Measurements from ENCODE around the gene KDM4E.

The KDM4E gene

DNA sequence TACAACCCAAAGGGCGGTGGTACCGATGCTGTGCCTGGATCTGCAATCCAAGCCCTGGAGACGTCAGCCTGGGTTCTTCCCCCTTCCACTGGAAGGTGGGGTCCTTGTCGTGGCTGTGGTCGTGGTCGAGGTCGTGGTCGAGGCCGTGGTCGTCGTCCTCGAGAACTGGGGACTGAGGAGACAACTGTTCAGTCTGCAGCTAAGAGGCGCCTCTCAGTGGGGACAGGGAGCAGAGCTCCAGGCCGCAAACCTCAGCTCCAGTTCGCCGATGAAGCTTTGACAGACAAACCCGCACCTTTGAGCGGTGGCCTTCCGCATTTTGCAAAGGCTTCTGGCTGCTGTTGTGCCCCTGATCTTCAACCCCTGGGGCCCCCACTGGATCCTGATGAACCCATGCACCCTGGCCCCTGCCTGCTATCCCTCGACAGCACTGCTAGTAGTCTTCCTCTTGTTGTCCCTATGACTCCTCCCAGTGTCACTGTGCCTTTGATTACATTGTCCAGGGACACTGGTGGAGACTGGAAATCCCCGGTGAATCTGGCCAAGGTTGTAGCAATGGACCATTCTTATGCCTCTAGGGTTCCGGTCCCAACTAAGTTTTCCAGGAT, 25.6 kb downstream of the KDM4E start:
- no peak for DNase-seq (ENCODE audit: extremely low read depth in 1 of 2, low read depth in 1 of 2)

- DNase-seq (ENCODE audit: extremely low read depth in 1 of 2, low read depth in 1 of 2) = no peak
Observed at GRCh38 chr11:95054356-95054755, 29.3 kb downstream of the KDM4E start.

DNA sequence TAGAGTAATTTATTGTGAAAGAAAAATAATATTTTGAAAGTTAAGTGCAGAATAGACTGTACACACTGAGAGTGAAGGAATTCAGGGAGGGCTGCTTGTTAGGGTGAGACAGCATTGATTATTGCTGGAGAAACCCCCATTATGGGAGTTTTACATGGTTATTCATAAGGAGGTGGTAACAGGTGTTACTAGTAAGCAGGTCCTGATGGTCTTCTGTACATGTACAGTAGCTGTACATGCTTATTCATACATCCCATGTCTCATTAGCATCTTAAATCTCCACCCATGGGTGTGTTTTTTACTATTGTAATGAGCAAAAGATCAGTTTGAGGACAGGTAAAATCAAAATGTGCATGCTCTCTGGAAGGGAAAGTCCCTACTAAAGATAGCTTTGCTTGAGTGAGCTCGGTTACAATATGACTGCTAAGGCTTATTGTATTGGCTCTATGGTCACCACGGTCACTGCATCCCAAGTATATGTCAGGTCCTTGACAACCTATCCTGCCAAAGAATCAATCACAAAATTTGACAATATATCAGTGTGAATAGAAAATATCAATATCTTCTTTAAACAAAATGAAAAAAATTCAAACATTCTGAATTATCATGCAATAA, 30.3 kb downstream of the KDM4E start:
- DNase-seq (ENCODE audit: extremely low read depth in 1 of 2, low read depth in 1 of 2) = no peak

- DNase-seq (ENCODE audit: extremely low read depth in 1 of 2, low read depth in 1 of 2) = no peak
Observed at GRCh38 chr11:95057959-95058358, 32.9 kb downstream of the KDM4E start.

GRCh38 chr11:95058621-95059020, 33.6 kb downstream of the KDM4E start:
- DNase-seq (ENCODE audit: extremely low read depth in 1 of 2, low read depth in 1 of 2) = no peak

DNA sequence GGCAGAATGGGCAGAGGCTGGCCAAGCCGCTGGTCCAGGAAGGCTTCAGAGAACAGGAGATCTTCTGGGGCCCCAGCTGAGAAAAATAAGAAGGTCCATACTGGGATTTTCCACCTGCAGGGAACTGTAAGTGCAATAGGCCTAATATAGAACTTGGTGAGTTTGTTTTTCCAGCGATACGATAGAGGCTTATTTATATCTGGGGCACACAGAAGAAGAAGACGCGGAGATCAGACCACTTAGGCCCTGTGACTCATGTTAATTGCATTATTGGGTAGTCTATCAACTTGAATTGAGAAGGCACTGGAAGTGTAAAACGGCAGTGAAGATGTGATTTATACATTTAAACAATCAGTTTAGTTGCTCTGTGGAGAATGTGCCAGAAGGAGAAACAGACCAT, 34.0 kb downstream of the KDM4E start:
- no peak for DNase-seq (ENCODE audit: extremely low read depth in 1 of 2, low read depth in 1 of 2)

DNA sequence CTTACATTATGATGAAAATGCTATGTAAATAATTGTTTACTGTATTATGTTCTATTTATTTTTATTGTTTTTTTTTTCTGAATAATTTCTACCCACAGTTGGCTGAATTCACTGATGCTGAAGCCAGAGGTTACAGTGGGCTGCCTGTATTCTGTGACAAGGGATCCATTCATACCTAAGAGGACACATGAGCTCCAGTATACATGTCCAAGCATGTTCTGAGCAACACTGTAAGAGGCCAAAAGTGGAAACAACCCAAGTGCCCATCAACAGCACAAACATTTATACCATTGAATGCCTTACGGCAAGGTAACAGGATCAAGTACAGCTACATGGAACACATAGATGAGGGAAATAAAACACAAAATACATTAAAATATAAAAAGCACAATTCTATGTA, 40.3 kb downstream of the KDM4E start:
- DNase-seq (ENCODE audit: extremely low read depth in 1 of 2, low read depth in 1 of 2) = no peak

GRCh38 chr11:95066716-95067038, 41.6 kb downstream of the KDM4E start, which contains the start of gene SRSF8:
Gene SRSF8 (plus strand): TSS chr11:95066919. CDS start chr11:95067227, 308 bp downstream.
- no peak for DNase-seq (ENCODE audit: extremely low read depth in 1 of 2, low read depth in 1 of 2)

DNA sequence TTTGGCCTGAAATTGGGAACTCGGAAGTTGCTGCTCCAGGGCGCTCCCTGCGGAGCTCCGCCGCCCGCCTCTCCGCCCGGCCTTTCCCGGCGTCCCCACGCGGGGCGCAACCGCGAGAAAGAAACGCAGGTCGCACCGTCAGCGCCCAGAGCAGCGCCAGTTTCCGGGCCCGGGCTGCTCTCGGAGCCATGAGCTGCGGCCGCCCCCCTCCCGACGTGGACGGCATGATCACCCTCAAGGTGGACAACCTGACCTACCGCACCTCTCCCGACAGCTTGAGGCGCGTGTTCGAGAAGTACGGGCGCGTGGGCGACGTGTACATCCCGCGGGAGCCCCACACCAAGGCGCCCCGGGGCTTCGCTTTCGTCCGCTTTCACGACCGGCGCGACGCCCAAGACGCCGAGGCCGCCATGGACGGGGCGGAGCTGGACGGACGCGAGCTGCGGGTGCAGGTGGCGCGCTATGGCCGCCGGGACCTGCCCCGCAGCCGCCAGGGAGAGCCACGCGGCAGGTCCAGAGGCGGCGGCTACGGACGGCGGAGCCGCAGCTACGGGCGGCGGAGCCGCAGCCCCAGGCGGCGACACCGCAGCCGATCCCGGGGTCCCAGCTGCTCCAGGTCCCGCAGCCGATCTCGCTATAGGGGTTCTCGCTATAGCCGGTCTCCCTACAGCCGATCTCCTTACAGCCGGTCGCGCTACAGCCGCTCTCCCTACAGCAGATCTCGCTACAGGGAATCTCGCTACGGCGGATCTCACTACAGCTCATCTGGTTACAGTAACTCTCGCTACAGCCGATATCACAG, 42.2 kb downstream of the KDM4E start:
- peak; percentile 50 to 61 for DNase-seq (ENCODE audit: extremely low read depth in 1 of 2, low read depth in 1 of 2)

- no peak for DNase-seq (ENCODE audit: extremely low read depth in 1 of 2, low read depth in 1 of 2)
Observed at GRCh38 chr11:95067841-95068219, 42.8 kb downstream of the KDM4E start.

DNA sequence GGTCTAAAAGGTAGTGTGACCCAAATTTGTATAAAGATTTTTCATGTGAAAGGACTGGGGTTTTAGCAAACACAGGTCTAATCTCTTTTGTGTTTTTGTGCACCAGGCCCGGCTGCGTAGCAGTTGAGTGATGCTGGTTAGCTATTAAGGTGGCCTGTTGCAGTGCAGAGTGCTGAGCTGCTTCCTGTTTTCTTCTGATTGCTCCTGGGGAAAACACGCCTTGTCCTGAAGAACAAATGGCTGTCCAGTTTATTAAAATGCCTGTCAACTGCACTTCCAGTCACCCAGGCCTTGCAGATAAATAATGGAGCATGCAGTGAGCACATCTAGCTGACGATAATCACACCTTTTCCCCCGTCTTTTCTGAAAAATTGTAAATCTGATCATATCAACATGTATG, 43.5 kb downstream of the KDM4E start:
- peak in 1 of 2 donors; percentile 58 for DNase-seq (ENCODE audit: extremely low read depth in 1 of 2, low read depth in 1 of 2)

GRCh38 chr11:95070471-95070870, 45.4 kb downstream of the KDM4E start:
- no peak for DNase-seq (ENCODE audit: extremely low read depth in 1 of 2, low read depth in 1 of 2)

- DNase-seq (ENCODE audit: extremely low read depth in 1 of 2, low read depth in 1 of 2) = no peak
Observed at GRCh38 chr11:95072948-95073347, 47.9 kb downstream of the KDM4E start.

- no peak for DNase-seq (ENCODE audit: extremely low read depth in 1 of 2, low read depth in 1 of 2)
Observed at GRCh38 chr11:95074792-95075563, 49.9 kb downstream of the KDM4E start.

DNA sequence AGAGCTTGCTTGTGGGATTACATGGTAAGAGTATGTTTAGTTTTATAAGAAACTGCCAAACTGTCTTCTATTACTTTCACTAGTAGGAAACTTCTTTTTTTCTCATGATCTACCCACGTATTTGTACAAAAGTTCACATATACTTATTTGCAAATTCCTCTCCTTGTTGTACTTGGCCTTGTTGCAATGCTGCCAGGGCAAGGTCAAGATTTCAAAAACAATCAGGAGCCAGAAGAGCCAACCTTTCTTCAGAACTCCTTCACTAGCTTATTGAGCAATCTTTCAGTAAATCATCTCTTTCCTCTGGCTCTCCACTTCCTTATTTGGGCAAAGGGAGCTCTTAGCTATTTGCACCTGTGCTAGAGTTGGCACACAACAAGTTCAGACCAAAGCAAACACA, 51.4 kb downstream of the KDM4E start:
- DNase-seq (ENCODE audit: extremely low read depth in 1 of 2, low read depth in 1 of 2) = no peak

DNA sequence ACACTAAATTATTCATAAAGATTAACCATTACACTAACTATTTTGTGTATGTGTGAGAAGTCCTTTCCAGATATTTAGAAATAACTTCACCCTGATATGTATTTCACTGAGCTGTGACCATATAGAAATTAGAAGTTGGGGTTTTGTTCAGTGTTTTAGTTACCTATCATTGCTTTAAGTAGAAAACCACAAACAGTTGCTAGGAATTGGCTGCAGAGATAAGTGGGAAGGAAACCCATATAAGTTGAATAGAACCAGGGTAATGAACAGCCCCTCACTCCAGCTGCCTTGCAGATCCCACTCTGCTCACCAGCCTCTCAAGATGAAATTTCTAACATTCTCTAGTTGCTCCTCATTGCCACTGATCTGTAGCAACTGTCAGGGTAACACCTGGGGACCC, 51.9 kb downstream of the KDM4E start:
- DNase-seq (ENCODE audit: extremely low read depth in 1 of 2, low read depth in 1 of 2) = no peak
